AG09309 (cell line): Measurements from ENCODE around the gene GLB1L2.

Experiments used
- DNase-seq: peaks from one replicate; pipeline ENCODE4 v3.0.0-alpha.2; 2010; ENCODE audit warnings: low read depth
- H3K4me3 ChIP-seq: 2 replicates; pipeline ENCODE4 v1.5.1; 2011; ENCODE audit warnings: mild to moderate bottlenecking, low read depth, low read length, moderate library complexity; ENCODE audit not compliant: control insufficient read depth
- CTCF ChIP-seq: IDR thresholded peaks from 2 replicates; pipeline ENCODE4 v1.5.1; 2011; ENCODE audit warnings: mild to moderate bottlenecking, low read depth, low read length, inconsistent platforms; ENCODE audit not compliant: insufficient read depth, control insufficient read depth; ENCODE audit errors: missing control alignments

The GLB1L2 gene

GRCh38 chr11:134370526-134371435 is 39.0 kb downstream of the GLB1L2 start:
- TF ChIP-seq CTCF: no peak
- no peak overlapping the region for H3K4me3 ChIP-seq

GRCh38 chr11:134371436-134372185 is 39.8 kb downstream of the GLB1L2 start:
- TF ChIP-seq CTCF: no peak
- DNase-seq: no peak
- H3K4me3 ChIP-seq: no peak overlapping the region

More at GRCh38 chr11:134370526-134371435, 39.0 kb downstream of the GLB1L2 start:
- no peak for DNase-seq

- DNase-seq: no peak
- TF ChIP-seq CTCF: no peak
- H3K4me3 ChIP-seq: no peak overlapping the region
Measured at GRCh38 chr11:134372536-134372935, 40.7 kb downstream of the GLB1L2 start.

- DNase-seq: no peak
- no peak for TF ChIP-seq CTCF
- H3K4me3 ChIP-seq: no peak overlapping the region
Measured at GRCh38 chr11:134372961-134373360, 41.2 kb downstream of the GLB1L2 start.

GRCh38 chr11:134373591-134374052 is 41.8 kb downstream of the GLB1L2 start:
- no peak for DNase-seq

More at GRCh38 chr11:134373591-134374052, 41.8 kb downstream of the GLB1L2 start:
- no peak for TF ChIP-seq CTCF
- H3K4me3 ChIP-seq: no peak overlapping the region
